GM08714 (cell line): Measurements from ENCODE around the gene ZKSCAN7.

Source experiments
- H3K4me3 ChIP-seq: fragments of 200-500 bp; sonication (Bioruptor generic); 2 replicates; pipeline ENCODE4 v1.5.1; 2014; ENCODE audit warnings: mild to moderate bottlenecking, low read length, inconsistent platforms
- ZNF274 ChIP-seq: IDR thresholded peaks from 2 replicates; pipeline ENCODE4 v1.6.1; 2012; ENCODE audit warnings: mild to moderate bottlenecking, low read depth, low read length

ZKSCAN7 gene

GRCh38 chr3:44596621-44597020 lies 41.6 kb downstream of the ZKSCAN7 start:
- TF ChIP-seq ZNF274 = no peak

GRCh38 chr3:44601749-44602148 lies 46.8 kb downstream of the ZKSCAN7 start:
- TF ChIP-seq ZNF274 = no peak
- H3K4me3 ChIP-seq = no peak overlapping the region

More at GRCh38 chr3:44596621-44597020, 41.6 kb downstream of the ZKSCAN7 start:
- no peak overlapping the region for H3K4me3 ChIP-seq

GRCh38 chr3:44612678-44613077 lies 57.7 kb downstream of the ZKSCAN7 start:
- no peak for TF ChIP-seq ZNF274
- H3K4me3 ChIP-seq = no peak overlapping the region
